Head of caudate nucleus (tissue), 42 donors: ENCODE measurements around the gene TTC9.

Experiments used
- DNase-seq, 42 donors: peaks; one replicate each; pipeline versions ENCODE4 v3.0.0 to v3.0.0-alpha.2; 2020 to 2021; ENCODE audit warnings: mixed read lengths in 7 of 42
- intact Hi-C: fragments of 100-400 bp; cut with DNase I; formaldehyde crosslinking; loops from one replicate; pipeline ENCODE4 v1.15.0; 2022

Gene TTC9

GRCh38 chr14:70706177-70706576, 64.5 kb downstream of the TTC9 start:
- DNase-seq: no peak
- intact Hi-C loops: no loop called here

GRCh38 chr14:70707138-70708038, 65.7 kb downstream of the TTC9 start:
- DNase-seq: no peak
- intact Hi-C loops: no loop called here

- no peak for DNase-seq
- intact Hi-C loops: no loop called here
Measured at GRCh38 chr14:70708717-70709570, 67.2 kb downstream of the TTC9 start.

- no peak for DNase-seq
- intact Hi-C loops: no loop called here
Measured at GRCh38 chr14:70709726-70710382, 68.1 kb downstream of the TTC9 start.

GRCh38 chr14:70711451-70711850, 69.7 kb downstream of the TTC9 start:
- no peak for DNase-seq
- intact Hi-C loops: no loop called here

GRCh38 chr14:70713096-70713495, 71.4 kb downstream of the TTC9 start:
- intact Hi-C loops: no loop called here
- no peak for DNase-seq

GRCh38 chr14:70713511-70713916, 71.8 kb downstream of the TTC9 start:
- intact Hi-C loops: no loop called here
- DNase-seq: no peak

- intact Hi-C loops: no loop called here
- DNase-seq: peak in 22 of 42 donors; percentile 13 to 73 (median 30)
Measured at GRCh38 chr14:70714055-70714550, 72.4 kb downstream of the TTC9 start.

- intact Hi-C loops: no loop called here
Measured at GRCh38 chr14:70716483-70716882, 74.8 kb downstream of the TTC9 start.

GRCh38 chr14:70716958-70717357, 75.2 kb downstream of the TTC9 start:
- DNase-seq: no peak
- intact Hi-C loops: no loop called here

More at GRCh38 chr14:70716483-70716882, 74.8 kb downstream of the TTC9 start:
- DNase-seq: no peak

GRCh38 chr14:70718383-70719118, 76.8 kb downstream of the TTC9 start:
- DNase-seq: no peak
- intact Hi-C loops: no loop called here

- no peak for DNase-seq
- intact Hi-C loops: no loop called here
Measured at GRCh38 chr14:70721542-70721941, 79.8 kb downstream of the TTC9 start.

GRCh38 chr14:70722418-70722817, 80.7 kb downstream of the TTC9 start:
- intact Hi-C loops: no loop called here
- no peak for DNase-seq

- no peak for DNase-seq
- intact Hi-C loops: no loop called here
Measured at GRCh38 chr14:70723276-70723675, 81.6 kb downstream of the TTC9 start.

GRCh38 chr14:70724110-70724509, 82.4 kb downstream of the TTC9 start:
- no peak for DNase-seq
- intact Hi-C loops: no loop called here

GRCh38 chr14:70724944-70725343, 83.2 kb downstream of the TTC9 start:
- DNase-seq: no peak
- intact Hi-C loops: no loop called here
